DND-41 (cell line): ENCODE data around the gene CLK4.

Experiments
- ATAC-seq: fragments of 200-7000 bp; cut with Tn5 transposase; 3 replicates; pipeline ENCODE4 v1.9.1; 2021; ENCODE audit warnings: low read depth; ENCODE audit not compliant: insufficient read depth
- DNase-seq: peaks from one replicate; pipeline ENCODE4 v3.0.0-alpha.2; 2020
- H2AFZ ChIP-seq: 2 replicates; pipeline ENCODE4 v1.6.0; 2012; ENCODE audit warnings: low read depth, low read length
- H3K27ac ChIP-seq: 2 replicates; pipeline ENCODE4 v1.5.1; 2012; ENCODE audit warnings: low read length, inconsistent platforms
- H3K27me3 ChIP-seq: fragments of 200-600 bp; sonication (generic); 2 replicates; pipeline ENCODE4 v1.6.0; 2012; ENCODE audit warnings: low read length, mild to moderate bottlenecking, inconsistent platforms; ENCODE audit not compliant: insufficient read depth, poor library complexity
- H3K36me3 ChIP-seq: 2 replicates; pipeline ENCODE4 v1.5.1; 2012; ENCODE audit warnings: low read length, inconsistent platforms; ENCODE audit not compliant: insufficient read depth
- H3K4me1 ChIP-seq: 2 replicates; pipeline ENCODE4 v1.5.1; 2012; ENCODE audit warnings: mild to moderate bottlenecking, low read length; ENCODE audit not compliant: insufficient read depth
- H3K4me2 ChIP-seq: 2 replicates; pipeline ENCODE4 v1.6.0; 2012; ENCODE audit warnings: mild to moderate bottlenecking, moderate library complexity, low read length, inconsistent platforms; ENCODE audit not compliant: insufficient read depth
- H3K4me3 ChIP-seq, 2 experiments: fragments of 200-600 bp in 1 of 2; shearing (Covaris generic) in 1 of 2; 2 replicates each; pipeline ENCODE4 v1.5.1; 2012 to 2016; ENCODE audit warnings: inconsistent platforms in 2 of 2, low read length in 2 of 2, mild to moderate bottlenecking in 2 of 2, low read depth in 1 of 2, moderate library complexity in 1 of 2
- H3K79me2 ChIP-seq: 2 replicates; pipeline ENCODE4 v1.6.0; 2012; ENCODE audit warnings: low read length, inconsistent platforms; ENCODE audit not compliant: insufficient read depth
- H3K9ac ChIP-seq: 2 replicates; pipeline ENCODE4 v1.6.0; 2012; ENCODE audit warnings: low read depth, mild to moderate bottlenecking, inconsistent platforms, low read length, moderate library complexity
- H3K9me3 ChIP-seq: 2 replicates; pipeline ENCODE4 v1.5.1; 2012; ENCODE audit warnings: low read length, moderate library complexity, mild to moderate bottlenecking, inconsistent platforms; ENCODE audit not compliant: insufficient read depth, severe bottlenecking
- H4K20me1 ChIP-seq: 2 replicates; pipeline ENCODE4 v1.6.0; 2012; ENCODE audit warnings: low read length; ENCODE audit not compliant: insufficient read depth
- EZH2 ChIP-seq: IDR thresholded peaks from 3 replicates; pipeline ENCODE4 v1.6.1; 2012; ENCODE audit warnings: borderline replicate concordance, low read depth, mild to moderate bottlenecking, moderate library complexity, low read length, inconsistent platforms; ENCODE audit not compliant: severe bottlenecking
- TF ChIP-seq, protein P1 (sequence below): IDR thresholded peaks from 2 replicates; pipeline ENCODE4 v1.5.1; 2012; ENCODE audit warnings: borderline replicate concordance, low read length, moderate library complexity, mild to moderate bottlenecking; ENCODE audit not compliant: poor library complexity, severe bottlenecking; ENCODE audit errors: extremely low read depth

The CLK4 gene

GRCh38 chr5:178577376-178577839 lies 49.4 kb downstream of the CLK4 start:
- TF ChIP-seq, protein P1, sequence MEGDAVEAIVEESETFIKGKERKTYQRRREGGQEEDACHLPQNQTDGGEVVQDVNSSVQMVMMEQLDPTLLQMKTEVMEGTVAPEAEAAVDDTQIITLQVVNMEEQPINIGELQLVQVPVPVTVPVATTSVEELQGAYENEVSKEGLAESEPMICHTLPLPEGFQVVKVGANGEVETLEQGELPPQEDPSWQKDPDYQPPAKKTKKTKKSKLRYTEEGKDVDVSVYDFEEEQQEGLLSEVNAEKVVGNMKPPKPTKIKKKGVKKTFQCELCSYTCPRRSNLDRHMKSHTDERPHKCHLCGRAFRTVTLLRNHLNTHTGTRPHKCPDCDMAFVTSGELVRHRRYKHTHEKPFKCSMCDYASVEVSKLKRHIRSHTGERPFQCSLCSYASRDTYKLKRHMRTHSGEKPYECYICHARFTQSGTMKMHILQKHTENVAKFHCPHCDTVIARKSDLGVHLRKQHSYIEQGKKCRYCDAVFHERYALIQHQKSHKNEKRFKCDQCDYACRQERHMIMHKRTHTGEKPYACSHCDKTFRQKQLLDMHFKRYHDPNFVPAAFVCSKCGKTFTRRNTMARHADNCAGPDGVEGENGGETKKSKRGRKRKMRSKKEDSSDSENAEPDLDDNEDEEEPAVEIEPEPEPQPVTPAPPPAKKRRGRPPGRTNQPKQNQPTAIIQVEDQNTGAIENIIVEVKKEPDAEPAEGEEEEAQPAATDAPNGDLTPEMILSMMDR = no peak
- TF ChIP-seq EZH2 = no peak
- no peak overlapping the region for H3K9ac ChIP-seq

DNA sequence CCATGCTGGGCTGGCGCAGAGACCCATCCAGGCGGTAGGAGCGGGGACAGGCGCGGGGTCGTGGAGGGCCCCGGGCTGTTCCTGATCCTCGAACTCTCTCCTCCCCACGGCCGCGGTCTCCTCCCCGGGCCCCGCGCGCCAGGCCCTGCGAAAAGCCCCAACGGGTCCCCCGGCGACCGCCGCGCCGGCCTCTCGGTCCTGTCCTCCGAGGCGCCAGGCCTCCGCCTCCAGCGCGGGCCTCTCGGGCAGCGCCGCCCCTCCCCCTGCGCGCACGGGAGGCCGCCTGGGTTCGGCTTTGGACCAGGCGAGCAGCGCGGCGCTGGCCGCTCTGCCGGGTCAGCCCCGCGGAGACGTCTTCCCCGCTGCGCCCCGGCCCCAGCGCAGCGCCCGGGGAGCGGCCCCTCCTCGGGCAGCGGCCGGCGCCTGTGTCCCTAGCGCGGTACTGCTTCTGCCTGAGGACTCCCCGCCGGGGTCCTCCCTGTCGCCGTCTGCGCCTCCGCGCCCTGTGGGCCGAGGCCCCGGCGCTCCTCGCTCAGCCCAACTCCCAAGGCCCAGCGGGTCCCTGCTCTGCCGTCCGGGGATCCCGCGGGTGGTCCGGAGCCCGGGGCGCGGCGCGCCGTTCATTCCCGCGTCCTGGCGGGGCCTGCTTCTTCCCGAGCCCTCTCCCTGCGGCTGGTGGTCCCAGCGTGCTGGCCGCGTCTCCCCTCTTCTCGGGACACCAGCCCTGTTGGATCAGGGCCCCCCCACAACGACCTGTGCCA lies 50.1 kb downstream of the CLK4 start:
- H3K9ac ChIP-seq = no peak overlapping the region
- DNase-seq = no peak
- H3K4me3 ChIP-seq = no peak overlapping the region
- no peak for ATAC-seq
- H4K20me1 ChIP-seq = no peaks in the 10 kb centered on the region
- H3K36me3 ChIP-seq = no peaks in the 10 kb centered on the region
- H3K4me2 ChIP-seq = no peak overlapping the region
- H3K79me2 ChIP-seq = no peaks in the 10 kb centered on the region
- no peak overlapping the region for H2AFZ ChIP-seq
- no peaks in the 10 kb centered on the region for H3K9me3 ChIP-seq
- H3K4me1 ChIP-seq = no peaks in the 10 kb centered on the region
- peaks cover 2% of the 10 kb centered on the region for H3K27me3 ChIP-seq
- no peak overlapping the region for H3K27ac ChIP-seq
- TF ChIP-seq, protein P1 = no peak
- no peak for TF ChIP-seq EZH2

More at GRCh38 chr5:178577376-178577839, 49.4 kb downstream of the CLK4 start:
- Histone ChIP-seq H3K4me3 (no peak overlapping the region), H3K36me3 (no peaks in the 10 kb centered on the region), H3K79me2 (no peaks in the 10 kb centered on the region), H4K20me1 (no peaks in the 10 kb centered on the region), H3K9me3 (no peaks in the 10 kb centered on the region), H3K27ac (no peak overlapping the region), H3K27me3 (peaks cover 2% of the 10 kb centered on the region), H2AFZ (no peak overlapping the region), H3K4me1 (no peaks in the 10 kb centered on the region), H3K4me2 (no peak overlapping the region)
- DNase-seq (no peak), ATAC-seq (no peak)

DNA sequence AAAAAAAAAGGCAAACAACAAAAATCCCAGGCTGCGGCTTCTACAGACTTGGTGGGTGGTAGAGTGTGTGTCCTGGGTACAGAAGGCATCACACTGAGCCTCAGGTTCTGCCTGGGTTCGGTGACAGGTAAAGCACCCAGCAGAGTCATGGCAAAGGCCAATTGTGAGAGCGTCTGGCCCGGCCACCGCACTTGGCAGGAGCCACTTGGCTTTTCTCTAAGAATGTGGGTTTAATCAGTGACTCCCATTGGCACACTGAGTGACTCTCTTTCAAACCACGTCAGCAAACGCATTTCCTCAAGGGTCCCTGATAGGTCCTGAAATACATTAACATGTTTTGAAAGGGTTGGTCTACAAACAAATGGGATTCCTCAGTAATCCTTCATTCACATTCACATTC lies 53.6 kb downstream of the CLK4 start:
- H3K36me3 ChIP-seq = no peaks in the 10 kb centered on the region
- H2AFZ ChIP-seq = no peak overlapping the region
- no peaks in the 10 kb centered on the region for H3K79me2 ChIP-seq
- no peaks in the 10 kb centered on the region for H3K9me3 ChIP-seq
- no peaks in the 10 kb centered on the region for H3K4me1 ChIP-seq
- no peak overlapping the region for H3K4me3 ChIP-seq
- no peaks in the 10 kb centered on the region for H4K20me1 ChIP-seq
- TF ChIP-seq, protein P1 = no peak
- no peak for TF ChIP-seq EZH2
- H3K4me2 ChIP-seq = no peak overlapping the region
- DNase-seq = no peak
- no peak overlapping the region for H3K27ac ChIP-seq
- ATAC-seq = no peak
- no peak overlapping the region for H3K9ac ChIP-seq
- no peaks in the 10 kb centered on the region for H3K27me3 ChIP-seq
